HK-2 (cell line): Measurements from ENCODE around the gene NOTO.
A peak's percentile ranks its signal among the peaks of the same experiment; 100 is the strongest.
"Not testable (repeated sequence)": the region's sequence is repeated elsewhere in the genome, so short reads cannot be mapped to it uniquely, and the experiment has no call there.

ENCODE experiments used
- DNase-seq: peaks from one replicate; pipeline ENCODE4 v3.0.0-alpha.2; 2018; ENCODE audit not compliant: unreplicated experiment

Gene NOTO, protein sequence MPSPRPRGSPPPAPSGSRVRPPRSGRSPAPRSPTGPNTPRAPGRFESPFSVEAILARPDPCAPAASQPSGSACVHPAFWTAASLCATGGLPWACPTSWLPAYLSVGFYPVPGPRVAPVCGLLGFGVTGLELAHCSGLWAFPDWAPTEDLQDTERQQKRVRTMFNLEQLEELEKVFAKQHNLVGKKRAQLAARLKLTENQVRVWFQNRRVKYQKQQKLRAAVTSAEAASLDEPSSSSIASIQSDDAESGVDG

DNA sequence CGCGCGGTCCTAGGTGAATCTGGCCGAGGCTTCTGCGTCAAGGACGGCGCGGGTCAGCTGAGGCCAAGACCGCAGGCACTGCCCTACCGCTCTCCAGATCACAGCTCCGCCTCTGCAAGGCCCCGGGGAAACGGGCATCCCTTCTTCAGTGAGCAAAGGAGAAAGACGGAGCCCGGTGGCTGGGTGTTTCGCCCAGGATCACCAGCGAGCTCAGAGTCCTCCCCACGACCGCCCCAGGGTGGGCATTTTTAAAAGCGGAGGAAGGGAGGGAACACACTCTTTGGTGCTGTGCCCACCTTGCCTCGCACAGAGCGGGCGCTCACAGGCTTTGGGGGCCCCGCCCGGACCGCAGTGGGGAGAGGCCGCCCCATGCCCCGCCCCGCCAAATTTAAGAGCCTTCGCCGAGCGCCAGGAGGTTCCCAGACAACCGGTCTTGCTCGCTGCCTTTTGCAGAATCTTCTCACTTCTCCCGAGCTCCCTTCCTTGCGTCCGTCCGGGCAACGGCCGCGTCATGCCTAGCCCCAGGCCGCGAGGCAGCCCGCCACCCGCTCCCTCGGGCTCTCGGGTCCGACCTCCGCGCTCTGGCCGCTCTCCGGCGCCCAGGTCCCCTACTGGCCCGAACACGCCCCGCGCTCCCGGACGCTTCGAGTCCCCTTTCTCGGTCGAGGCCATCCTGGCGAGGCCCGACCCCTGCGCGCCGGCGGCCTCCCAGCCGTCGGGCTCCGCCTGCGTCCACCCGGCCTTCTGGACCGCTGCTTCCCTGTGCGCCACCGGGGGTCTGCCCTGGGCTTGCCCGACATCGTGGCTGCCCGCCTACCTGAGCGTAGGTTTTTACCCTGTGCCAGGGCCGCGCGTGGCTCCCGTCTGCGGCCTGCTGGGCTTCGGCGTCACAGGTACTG lies at the start of gene NOTO:
Gene NOTO, plus strand, starts transcription at position 419 of the 899 bp plus-strand sequence. Its CDS starts 93 bp downstream, at position 512.
- DNase-seq, result peak; percentile 22

DNA sequence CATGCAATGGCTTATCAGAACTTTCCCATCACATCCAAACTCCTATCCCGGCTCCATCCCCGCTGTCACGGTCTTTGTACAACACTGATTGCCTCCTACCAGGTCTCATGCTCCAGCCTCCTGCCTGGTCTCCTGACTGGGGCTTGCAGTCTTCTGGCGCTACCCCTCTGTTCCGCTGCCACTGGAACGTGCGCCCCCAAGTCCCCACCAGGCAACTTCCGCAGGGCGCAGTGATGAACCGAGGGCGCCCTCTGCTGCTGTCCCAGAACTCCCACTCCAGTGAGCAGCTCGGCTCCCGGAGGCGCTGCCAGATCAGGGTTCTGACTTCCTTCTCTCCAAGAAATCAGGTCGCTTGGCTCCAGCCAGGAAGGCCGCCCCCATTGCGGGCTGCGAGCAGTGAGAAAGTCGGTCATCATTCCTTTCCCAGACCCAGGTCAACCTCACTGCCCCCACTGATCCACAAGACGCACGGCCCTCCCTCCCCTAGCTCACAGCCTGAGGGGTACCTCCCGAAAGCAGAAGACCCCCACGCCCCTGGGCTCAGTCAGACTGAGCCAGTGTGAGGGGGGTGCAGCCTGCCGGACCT lies 45.7 kb upstream of the NOTO start:
- DNase-seq, result peak; percentile 63

DNA sequence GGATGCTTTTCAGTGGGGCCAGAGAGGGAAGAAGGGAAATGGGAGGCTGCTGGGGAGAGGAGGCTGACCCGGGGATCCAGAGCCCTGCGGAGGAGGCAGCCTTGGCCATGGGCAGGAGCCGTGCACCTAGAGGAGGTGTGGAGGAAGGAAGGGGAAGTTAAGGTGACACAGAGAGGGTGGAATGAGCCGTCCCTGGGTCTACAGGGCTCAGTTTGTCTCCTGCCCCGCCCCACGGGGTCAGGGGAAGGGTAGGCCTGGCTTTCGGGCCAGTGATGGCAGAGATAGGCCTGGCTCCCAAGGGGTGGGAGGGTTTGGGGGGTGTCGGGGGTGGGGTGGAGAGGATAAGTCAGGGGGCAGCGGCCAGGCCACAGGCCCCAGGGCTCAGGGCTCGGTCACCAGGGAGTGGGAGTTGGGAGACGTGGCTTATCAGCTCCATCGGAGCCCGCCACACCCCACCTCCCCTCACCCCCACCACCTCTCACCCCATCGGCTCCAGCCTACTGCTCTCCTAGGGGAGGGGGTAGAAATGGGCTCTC lies 39.5 kb upstream of the NOTO start:
- no peak for DNase-seq

DNA sequence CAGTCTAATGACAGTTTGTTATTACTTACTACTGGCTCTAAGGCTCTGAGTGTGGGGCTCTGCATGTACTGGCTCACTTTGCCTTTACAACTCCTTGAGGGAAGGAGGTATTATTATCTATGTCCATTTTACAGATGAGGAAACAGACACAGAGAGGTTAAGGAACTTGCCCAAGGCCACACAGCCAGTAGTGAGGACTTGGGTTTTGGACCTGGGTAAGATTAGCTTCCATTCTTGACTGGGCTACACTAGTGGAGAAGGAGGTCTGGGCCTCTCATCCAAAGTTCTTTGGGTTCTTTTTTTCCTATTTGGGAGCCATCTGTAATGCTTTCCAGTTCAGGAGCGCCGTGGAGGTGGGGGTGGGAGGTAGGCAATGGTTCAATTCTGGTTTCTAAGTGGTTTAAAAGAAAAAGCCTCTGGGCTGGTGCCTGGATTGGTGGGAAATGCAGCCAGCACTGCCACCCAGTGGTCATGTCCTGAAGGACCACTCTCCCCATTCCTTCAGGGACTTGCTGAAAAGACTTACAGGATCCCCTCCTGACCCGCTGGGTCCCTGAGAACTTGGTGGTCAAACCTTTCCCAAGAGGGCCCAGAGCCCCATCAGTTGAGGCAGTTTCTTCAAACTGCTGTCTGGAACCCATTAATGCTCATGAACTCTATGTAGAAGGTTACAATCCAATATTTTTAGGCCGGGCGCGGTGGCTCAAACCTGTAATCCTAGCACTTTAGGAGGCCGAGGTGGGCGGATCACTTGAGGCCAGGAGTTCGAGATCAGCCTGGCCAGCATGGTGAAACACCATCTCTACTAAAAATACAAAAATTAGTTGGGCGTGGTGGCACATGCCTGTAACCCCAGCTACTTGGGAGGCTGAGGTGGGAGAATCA lies 38.6 kb upstream of the NOTO start:
- DNase-seq, result peak; percentile 69

DNA sequence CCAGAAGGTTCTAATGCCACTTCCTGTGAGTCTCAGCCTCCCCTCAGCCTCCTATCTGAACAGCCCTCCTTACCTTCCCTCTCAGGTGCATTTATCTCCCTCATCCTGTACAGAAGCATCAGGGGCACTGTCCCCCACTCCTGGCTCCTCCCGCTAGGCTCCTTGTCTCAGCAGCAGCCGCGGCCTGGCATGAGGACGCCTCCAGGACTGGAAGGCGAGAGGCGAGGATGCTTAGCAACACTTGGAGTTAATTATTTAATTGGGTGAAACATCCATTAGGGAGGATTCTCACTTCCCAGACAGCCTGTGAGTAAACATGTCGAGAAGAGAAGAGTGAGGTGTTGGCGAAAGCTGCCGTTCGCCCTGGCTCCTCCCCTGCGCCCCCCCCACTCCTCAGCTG lies 36.4 kb upstream of the NOTO start:
- DNase-seq, result not testable (repeated sequence)

DNA sequence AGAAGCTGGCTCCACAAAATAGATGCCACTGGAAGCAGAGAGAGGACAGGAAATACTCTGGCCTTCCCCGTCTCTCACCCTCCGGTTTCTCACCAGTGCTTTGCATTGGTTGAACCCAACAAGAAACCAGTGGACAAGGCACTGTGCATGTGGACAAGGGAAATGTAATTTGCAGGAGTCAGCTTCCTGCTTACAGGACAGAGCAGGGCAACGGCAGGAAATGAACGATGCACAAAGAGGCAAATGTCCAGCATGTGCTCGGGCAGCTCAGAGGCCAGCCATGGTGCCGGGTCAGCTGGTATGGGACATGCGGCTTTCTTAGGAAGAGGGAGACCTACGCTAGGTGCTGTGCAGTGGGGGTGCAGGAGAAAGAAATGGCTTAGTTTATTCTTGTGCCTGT lies 35.6 kb upstream of the NOTO start:
- not testable (repeated sequence) for DNase-seq

DNA sequence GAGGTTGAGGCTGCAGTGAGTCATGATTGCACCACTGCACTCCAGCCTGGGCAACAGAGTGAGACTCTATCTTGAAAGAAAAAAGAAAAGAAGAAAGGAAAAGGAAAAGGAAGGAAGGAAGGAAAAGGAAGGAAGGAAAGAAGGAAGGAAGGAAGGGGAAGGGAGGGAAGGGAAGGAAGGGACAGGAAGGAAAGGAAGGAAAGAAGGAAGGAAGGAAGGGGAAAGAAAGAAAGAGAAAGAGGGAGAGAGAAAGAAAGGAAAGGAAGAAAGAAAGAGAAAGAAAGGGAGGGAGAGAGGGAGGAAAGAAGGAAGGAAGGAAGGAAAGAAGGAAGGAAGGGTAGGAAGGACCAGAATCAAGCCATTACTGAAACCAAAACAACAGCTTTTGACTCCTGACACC lies 34.0 kb upstream of the NOTO start:
- DNase-seq, result not testable (repeated sequence)

DNA sequence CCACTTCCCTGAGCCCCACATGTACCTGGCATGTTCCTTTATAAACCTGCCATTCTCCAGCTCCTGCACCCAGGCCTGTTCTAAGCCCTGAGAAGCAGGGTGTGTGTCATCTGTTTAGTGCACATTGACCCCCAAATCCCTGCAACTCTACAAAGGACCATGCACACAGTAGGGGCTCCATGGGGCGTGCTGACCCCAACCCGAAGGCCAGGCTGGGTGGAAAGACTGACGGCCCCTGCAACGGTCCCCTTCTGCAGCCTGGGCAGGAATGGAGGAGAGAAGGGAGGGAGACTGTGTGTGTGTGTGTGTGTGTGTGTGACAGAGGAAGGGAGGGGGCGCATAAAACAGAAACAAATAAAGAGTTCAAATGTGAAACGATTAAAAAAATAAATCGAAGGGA lies 32.0 kb upstream of the NOTO start:
- not testable (repeated sequence) for DNase-seq

DNA sequence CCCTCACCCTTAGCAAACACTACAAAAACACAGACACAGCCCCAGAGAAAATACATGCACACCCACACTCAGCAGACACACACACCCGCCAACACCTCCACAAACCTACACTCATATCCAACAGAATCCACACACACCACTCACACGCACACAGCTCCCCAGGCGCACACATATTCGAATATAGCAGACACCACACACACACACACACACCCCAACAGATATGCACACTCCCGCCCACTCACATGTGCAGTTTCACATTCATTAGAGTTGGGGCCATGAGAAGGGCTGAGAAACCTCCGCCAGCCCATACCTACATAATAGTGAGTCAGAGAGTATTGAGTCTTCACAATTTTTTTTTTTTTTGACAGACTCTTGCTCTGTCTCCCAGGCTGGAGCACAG lies 29.4 kb upstream of the NOTO start:
- DNase-seq, result no peak

DNA sequence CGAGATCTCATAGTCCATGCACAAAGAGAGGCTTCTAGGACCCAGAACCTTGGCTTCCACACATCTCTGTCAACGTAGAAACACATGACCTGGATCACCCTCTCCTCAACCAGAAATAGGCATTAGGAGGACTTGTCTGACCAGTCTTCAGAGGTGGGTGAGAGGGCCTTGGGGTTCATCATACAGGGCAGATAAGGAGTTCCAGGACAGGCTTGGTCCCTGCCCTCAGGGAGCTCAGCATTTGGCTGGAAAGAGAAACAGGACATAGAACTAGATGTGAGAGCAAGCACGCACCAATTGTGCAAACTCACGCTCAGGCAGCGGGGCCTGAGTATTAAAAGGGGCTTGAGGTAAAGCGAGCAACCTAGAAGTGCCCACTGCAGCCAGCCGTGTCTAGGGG lies 28.6 kb upstream of the NOTO start:
- no peak for DNase-seq

DNA sequence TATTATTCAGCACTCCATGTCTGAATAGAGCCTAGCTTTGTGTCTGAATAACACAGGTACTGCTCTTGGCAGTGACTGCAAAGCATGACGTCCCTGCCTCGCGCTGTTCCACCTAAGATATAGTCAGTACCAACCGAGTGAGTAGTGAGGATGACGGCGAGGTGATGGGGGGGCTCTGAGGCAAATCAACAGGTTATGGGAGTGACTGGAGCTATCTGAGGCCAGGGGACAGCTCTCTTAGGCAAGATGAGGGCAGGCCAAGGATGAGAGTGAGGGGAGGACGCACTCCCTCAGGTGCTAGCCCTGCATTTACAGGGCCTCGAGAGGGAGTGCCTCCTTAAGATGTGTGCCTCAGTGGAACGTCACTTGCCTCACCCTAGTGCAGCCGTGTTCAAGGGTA lies 28.1 kb upstream of the NOTO start:
- no peak for DNase-seq

DNA sequence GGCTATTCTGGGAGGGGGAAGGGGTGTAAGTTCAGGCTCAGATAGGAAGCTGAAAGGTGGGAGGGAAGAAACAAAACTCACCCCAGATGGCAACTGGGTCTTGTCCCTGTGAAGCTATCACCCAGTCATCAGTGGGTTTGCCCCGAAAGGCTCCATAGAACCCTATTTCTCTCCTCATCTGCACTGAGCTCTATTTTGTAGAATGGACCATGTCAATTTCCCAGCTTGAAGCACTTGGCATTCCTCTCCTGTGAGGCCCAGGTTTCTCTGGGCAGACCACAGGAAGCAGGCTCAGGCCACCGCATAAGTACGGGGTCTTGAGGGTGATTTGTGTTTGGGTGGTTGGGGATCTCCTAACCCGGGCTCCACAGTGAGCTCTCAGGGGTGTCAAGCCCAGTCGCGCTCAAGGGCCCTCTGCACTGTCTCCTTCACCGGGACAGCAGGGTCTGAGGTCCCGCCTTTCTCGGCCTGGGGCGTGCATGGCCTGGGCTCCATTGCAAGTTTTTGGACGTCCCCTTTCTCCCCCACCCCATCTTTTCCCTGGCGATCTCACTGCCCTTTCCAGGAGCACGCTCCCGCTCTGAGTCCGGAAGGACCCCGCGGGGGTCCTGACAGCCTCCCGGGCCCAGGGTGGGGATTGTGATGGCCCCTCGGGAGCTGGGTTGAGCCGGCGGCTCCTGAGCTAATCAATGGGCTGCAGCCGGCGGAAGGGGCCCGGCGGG lies 27.3 kb upstream of the NOTO start:
- no peak for DNase-seq

DNA sequence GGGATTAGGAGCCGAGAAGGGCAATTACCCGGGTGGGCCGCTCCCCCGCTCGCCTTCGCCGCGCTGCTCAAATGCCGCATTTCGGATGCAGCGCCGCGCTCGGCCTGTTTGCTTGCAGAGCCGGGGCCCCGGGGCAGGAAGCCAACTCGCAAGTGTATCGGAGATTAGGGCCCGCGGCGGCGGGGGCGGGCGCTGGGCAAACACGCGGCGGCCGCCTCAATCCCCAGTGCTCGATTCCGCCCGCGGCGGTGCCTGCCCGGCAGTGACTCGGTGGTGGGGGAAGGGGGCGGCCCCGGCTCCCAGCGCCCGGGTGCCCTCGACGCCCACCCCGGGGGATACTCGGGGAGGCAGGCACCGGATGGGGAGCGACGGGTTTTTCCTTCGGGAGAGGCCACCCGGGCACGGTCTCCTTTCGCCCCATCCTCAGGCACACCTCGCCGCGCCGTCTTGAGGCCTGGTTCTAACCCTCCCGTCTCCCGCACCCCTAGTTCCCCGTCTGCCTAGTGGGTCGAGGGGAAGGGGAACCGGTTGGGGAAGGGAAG lies 26.6 kb upstream of the NOTO start:
- DNase-seq, result peak; percentile 75

DNA sequence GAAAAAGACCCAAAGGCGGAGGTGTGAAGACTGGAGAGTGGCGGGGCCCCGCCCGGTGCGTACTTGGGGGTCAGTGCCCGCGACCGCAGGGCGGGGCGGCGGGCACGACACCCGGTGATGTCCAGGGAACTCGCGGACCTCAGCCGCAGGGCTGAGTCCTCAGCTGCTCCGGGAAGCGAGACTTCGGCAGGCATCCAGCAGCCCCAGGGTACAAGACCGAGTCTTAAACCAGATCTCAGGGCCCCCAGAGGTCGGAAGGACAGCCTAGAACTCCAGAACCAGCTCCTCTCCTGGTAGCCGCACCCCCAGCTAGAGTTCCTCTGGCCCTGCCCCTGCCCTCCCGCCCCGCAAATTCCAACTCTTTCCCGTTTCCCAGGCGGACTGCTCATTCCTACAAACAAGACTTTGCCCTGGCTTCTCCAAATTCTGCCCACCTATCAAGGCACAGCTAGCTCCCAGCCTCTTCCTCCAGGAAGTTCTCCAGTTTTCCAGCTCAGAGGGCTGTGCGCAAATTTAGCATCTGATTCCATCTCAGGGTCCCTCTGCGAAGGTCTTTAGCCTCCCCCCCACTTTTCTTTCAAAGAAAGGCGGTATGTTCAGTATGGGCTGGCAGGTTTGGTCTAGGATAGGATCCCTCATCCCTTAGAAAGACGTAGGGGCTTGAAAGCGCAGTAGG lies 26.0 kb upstream of the NOTO start:
- DNase-seq, result peak; percentile 35

DNA sequence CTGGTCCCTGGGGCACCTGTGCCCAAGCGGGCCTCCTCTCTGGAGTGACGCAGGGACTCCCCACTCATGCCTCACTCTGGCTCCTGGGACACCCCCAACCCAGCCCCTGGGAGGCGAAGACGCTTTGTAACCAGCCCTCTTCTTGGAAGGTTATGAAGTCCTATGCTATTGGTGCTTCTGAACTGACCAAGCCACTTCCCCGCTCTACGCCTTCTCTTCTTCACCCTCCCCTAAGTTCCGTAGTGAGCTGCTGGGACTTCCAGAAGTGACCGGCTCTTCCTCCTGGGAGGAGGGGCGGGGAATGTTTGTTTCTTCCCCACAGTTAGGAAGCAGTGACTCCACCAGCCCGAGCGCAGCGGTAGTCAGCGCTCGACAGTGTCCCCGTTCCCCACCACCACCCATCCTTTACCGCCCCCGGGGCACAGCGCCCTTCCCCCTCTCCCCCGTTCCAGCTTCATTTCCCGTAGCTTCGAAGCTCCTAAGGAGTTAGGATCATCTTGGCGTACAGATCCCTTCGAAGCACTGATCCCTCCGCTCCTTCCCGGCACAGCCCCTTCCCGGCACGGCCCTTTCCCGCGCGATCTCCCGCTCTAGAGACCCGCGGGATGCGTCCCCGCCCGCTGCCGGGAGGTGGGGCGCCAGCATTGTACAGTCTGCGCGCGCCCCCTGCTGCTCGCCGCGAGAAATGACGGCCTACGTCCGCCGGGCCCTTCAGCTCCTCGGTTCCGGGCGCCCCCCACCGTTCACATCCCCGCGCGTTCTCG lies 25.3 kb upstream of the NOTO start:
- peak; percentile 91 for DNase-seq

DNA sequence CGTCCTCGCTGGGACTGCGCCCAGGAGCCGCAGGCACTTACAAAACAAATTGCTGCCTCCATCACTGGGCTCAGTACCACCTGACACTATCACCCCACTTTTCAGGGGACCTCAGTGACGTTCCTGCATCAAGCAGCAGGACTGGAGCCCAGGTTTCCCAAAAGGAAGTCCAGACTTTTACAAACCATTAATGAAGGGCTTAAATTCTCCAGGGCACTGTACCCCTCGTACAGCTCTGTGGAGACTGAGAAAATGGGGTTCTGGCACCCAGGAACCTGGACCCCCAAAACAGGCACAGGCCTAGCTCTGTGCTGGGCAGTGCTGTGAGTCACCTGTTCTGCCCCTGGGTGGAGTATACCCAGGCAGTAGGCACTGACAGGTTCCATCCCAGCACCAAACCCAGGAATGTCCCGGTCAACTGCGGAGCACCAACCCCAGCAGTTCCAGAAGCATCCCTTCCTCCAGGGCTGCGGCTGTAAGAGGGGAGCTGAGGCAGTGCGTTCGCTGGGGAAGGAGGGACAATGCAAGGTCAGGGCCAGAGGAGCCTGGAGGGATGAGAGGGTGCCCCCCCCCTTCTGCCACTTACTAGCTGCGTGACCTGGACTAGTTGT lies 24.6 kb upstream of the NOTO start:
- no peak for DNase-seq

DNA sequence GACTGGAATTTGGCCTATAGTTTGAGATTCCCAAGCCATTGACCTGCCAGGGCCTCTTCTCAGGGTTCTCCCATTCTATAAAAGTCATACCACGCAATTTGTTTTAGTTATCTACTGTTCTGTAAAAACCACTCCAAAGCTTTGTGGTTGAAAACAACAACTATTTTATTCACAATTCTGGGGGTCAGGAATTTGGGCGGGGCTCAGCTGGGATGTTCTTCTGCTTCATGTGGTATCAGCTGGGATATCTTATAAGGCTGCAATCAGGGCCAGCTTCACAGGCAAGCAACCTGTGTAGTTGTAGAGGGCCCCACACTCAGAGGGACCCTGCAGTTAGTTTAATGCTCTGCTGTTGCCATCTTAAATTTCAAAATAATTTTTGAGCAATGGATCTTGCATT lies 16.4 kb upstream of the NOTO start:
- no peak for DNase-seq

DNA sequence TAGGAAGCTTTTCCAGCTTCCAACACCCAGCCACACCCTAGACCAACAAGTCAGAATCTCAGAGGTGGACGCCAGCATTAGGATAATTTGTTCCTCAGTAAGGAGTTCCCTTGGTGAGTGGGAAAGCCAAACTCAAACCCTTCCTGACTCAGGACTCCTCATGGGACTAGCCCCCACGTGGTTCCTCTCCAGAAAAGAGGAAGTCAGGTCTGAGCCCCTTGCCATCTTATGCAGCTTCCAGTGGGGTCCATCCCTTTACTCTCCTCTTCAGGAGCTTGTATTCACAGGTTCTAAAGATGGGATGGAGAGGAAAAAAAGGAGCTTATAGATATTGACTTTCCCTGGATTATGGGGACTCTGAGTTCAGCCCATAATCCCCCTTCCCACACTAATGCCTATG lies 14.8 kb upstream of the NOTO start:
- no peak for DNase-seq

DNA sequence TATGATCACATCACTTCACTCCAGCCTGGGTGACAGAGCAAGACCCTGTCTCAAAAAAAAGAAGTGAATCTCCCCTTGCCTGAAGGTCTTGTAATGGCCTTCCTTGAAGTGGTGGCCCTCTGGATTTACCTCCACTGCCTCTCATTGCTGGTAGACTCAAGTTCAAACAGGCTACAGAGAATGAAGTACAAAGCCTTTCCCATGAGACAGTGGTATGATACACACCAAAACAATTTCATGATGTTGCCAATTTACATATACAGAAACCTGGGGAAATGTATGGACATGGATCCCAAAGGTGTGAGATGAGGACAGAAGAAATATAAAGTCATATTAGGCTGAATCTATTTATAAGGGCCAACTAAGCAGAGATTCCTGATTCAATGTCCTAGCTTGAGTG lies 4.8 kb upstream of the NOTO start:
- DNase-seq, result no peak
